Measurements from ENCODE around the gene ALK.

DNA sequence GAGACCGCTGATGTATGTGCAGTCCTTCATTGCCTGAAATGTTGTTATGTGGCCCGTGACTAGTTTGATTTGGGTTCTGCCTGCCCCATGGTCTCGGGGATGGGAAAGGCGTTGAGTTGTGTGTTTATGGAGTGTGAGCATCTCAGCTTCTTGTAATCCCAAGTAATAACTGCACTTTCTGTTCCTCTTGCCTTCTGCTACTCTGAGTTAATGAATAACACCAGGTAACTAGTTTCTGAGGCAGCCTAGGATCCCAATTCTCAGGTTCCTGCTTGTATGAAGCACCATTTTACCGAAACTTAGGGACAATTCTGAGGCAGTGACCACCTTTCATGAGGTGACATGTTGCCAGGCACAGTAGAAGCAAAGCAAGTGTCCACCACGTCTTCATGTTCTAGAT, 170.0 kb downstream of the ALK start:
- TF ChIP-seq, protein P1, sequence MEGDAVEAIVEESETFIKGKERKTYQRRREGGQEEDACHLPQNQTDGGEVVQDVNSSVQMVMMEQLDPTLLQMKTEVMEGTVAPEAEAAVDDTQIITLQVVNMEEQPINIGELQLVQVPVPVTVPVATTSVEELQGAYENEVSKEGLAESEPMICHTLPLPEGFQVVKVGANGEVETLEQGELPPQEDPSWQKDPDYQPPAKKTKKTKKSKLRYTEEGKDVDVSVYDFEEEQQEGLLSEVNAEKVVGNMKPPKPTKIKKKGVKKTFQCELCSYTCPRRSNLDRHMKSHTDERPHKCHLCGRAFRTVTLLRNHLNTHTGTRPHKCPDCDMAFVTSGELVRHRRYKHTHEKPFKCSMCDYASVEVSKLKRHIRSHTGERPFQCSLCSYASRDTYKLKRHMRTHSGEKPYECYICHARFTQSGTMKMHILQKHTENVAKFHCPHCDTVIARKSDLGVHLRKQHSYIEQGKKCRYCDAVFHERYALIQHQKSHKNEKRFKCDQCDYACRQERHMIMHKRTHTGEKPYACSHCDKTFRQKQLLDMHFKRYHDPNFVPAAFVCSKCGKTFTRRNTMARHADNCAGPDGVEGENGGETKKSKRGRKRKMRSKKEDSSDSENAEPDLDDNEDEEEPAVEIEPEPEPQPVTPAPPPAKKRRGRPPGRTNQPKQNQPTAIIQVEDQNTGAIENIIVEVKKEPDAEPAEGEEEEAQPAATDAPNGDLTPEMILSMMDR (IDR thresholded peaks at IDR 0.05), result no peak
- TF ChIP-seq POLR2A (IDR thresholded peaks at IDR 0.05), result no peak
